ENCODE results near the gene TTLL11. TPM values are rescaled to one million over a fixed set of nuclear protein-coding genes. Genes with fewer than 3 reads are reported as not detected.
A peak's percentile ranks its signal among the peaks of the same experiment; 100 is the strongest.

TTLL11 gene
- total RNA-seq, 1 donor from 2014 or later, result 0.75 TPM

DNA sequence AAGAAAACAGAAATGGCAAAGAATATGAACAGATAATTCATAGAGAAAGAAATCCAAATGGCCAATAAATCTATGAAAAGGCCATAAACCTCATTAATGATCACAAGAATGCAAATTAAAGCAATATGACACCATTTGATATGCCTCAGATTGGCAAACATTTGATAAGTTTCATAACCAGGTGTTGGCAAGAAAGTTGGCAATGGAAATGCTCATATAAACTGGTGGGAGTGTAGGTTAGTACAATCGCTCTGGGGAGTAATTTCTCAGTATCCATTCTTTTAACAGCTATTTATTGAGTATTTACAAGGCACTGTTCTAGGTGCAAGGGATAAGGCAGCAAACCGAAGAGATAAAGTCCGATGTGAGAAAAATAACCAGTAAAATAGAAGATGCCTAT is 154.5 kb downstream of the TTLL11 start:
- H2AFZ ChIP-seq (replicated peaks), result no peak overlapping the region
- no peak overlapping the region for H3K4me3 ChIP-seq
- H3K27me3 ChIP-seq, result peaks cover 5% of the 10 kb centered on the region
- H3K4me2 ChIP-seq, result no peak overlapping the region
- no peaks in the 10 kb centered on the region for H3K9me3 ChIP-seq (ENCODE audit: low read depth)
- Mint-ChIP-seq H3K27ac (no peak overlapping the region), H3K36me3 (no peaks in the 10 kb centered on the region), H3K9me3 (no peaks in the 10 kb centered on the region), H3K27me3 (ENCODE audit: insufficient read depth, low read depth) (no peaks in the 10 kb centered on the region), H3K4me1 (no peaks in the 10 kb centered on the region), H3K4me3 (no peak overlapping the region)
- DNase-seq (ENCODE audit: low spot score), result no peak
- H3K79me2 ChIP-seq (ENCODE audit: low read depth), result no peaks in the 10 kb centered on the region
- no peak overlapping the region for H3K27ac ChIP-seq
- no peaks in the 10 kb centered on the region for H3F3A ChIP-seq (ENCODE audit: low read depth)
- TF ChIP-seq EZH2phosphoT487 (IDR thresholded peaks at IDR 0.05) (no peak), EZH2 (IDR thresholded peaks at IDR 0.05) (no peak)
- TF ChIP-seq, protein P1, sequence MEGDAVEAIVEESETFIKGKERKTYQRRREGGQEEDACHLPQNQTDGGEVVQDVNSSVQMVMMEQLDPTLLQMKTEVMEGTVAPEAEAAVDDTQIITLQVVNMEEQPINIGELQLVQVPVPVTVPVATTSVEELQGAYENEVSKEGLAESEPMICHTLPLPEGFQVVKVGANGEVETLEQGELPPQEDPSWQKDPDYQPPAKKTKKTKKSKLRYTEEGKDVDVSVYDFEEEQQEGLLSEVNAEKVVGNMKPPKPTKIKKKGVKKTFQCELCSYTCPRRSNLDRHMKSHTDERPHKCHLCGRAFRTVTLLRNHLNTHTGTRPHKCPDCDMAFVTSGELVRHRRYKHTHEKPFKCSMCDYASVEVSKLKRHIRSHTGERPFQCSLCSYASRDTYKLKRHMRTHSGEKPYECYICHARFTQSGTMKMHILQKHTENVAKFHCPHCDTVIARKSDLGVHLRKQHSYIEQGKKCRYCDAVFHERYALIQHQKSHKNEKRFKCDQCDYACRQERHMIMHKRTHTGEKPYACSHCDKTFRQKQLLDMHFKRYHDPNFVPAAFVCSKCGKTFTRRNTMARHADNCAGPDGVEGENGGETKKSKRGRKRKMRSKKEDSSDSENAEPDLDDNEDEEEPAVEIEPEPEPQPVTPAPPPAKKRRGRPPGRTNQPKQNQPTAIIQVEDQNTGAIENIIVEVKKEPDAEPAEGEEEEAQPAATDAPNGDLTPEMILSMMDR (IDR thresholded peaks at IDR 0.05), result no peak
- H3K9ac ChIP-seq, result no peak overlapping the region
- no peaks in the 10 kb centered on the region for H4K20me1 ChIP-seq (ENCODE audit: low read depth)
- no peaks in the 10 kb centered on the region for H3K36me3 ChIP-seq
- no peaks in the 10 kb centered on the region for H3K4me1 ChIP-seq

DNA sequence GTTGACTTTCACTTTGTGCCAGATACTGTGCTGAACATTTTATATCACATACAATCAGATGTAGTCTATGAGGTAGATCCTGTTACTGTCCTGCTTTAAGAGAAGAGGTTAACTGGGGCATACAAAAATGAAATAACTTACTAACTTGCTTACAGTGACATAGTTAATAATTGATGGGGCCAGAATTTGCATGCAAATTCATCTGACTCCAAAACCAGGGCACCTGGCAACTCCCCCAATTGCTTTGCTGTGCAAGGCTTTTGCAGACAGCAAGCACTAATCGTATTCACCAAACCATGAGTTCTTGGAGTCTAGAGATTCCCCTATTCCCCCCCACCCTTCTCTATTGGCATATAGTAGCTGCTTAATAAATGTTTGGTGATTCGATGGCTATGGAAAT is 155.9 kb downstream of the TTLL11 start:
- Histone ChIP-seq H3F3A (ENCODE audit: low read depth) (no peaks in the 10 kb centered on the region), H3K27me3 (peaks cover 5% of the 10 kb centered on the region), H4K20me1 (ENCODE audit: low read depth) (no peaks in the 10 kb centered on the region), H3K9me3 (ENCODE audit: low read depth) (no peaks in the 10 kb centered on the region), H3K4me2 (no peak overlapping the region), H2AFZ (replicated peaks) (no peak overlapping the region), H3K27ac (no peak overlapping the region), H3K4me3 (no peak overlapping the region), H3K36me3 (no peaks in the 10 kb centered on the region), H3K79me2 (ENCODE audit: low read depth) (no peaks in the 10 kb centered on the region), H3K4me1 (no peaks in the 10 kb centered on the region), H3K9ac (no peak overlapping the region)
- DNase-seq (ENCODE audit: low spot score), result no peak
- Mint-ChIP-seq H3K36me3 (no peaks in the 10 kb centered on the region), H3K27me3 (ENCODE audit: insufficient read depth, low read depth) (no peaks in the 10 kb centered on the region), H3K4me3 (no peak overlapping the region), H3K27ac (no peak overlapping the region), H3K9me3 (no peaks in the 10 kb centered on the region), H3K4me1 (no peaks in the 10 kb centered on the region)
- TF ChIP-seq EZH2 (IDR thresholded peaks at IDR 0.05), result no peak
- TF ChIP-seq, protein P1 (IDR thresholded peaks at IDR 0.05), result no peak
- TF ChIP-seq EZH2phosphoT487 (IDR thresholded peaks at IDR 0.05), result no peak

DNA sequence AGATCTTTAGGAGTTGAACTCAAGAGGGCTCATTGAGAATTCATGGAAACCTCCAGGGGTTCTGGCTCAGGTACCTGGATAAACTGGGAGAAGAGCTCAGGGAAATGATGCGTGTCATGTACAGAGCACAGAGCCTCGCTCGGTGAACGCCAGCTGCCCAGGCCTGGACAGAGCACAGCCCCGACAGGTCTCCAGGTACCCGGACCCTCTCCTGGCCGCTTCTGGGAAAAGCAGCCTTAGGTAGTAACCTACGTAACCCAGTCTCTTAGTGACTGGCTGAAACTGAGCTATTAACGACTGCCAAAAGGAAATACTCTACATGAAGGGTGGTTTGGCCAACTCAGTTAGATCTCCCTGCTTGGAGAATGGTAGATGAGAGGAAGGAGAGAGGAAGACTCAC is 157.4 kb downstream of the TTLL11 start:
- no peaks in the 10 kb centered on the region for H3K36me3 ChIP-seq
- H3K4me1 ChIP-seq, result no peaks in the 10 kb centered on the region
- Mint-ChIP-seq H3K27me3 (ENCODE audit: insufficient read depth, low read depth) (no peaks in the 10 kb centered on the region), H3K9me3 (no peaks in the 10 kb centered on the region), H3K4me3 (no peak overlapping the region), H3K36me3 (no peaks in the 10 kb centered on the region), H3K4me1 (peaks cover 12% of the 10 kb centered on the region), H3K27ac (no peak overlapping the region)
- peaks cover 4% of the 10 kb centered on the region for H3F3A ChIP-seq (ENCODE audit: low read depth)
- TF ChIP-seq, protein P1 (IDR thresholded peaks at IDR 0.05), result peak; percentile 27
- TF ChIP-seq EZH2 (IDR thresholded peaks at IDR 0.05) (no peak), EZH2phosphoT487 (IDR thresholded peaks at IDR 0.05) (no peak)
- H3K27me3 ChIP-seq, result peaks cover 5% of the 10 kb centered on the region
- H3K4me3 ChIP-seq, result no peak overlapping the region
- no peaks in the 10 kb centered on the region for H4K20me1 ChIP-seq (ENCODE audit: low read depth)
- H2AFZ ChIP-seq (replicated peaks), result no peak overlapping the region
- DNase-seq (ENCODE audit: low spot score), result peak; percentile 55
- no peak overlapping the region for H3K9ac ChIP-seq
- no peak overlapping the region for H3K27ac ChIP-seq
- H3K9me3 ChIP-seq (ENCODE audit: low read depth), result no peaks in the 10 kb centered on the region
- no peak overlapping the region for H3K4me2 ChIP-seq
- no peaks in the 10 kb centered on the region for H3K79me2 ChIP-seq (ENCODE audit: low read depth)

Measured in neural progenitor cell (in vitro differentiated cells).